Keratinocyte (primary cell): ENCODE results near the gene ABCD3.

Experiments
- CTCF ChIP-seq, 3 experiments: IDR thresholded peaks in 1 of 3; conservative IDR thresholded peaks in 1 of 3; optimal IDR thresholded peaks in 1 of 3; 2 replicates in 2 of 3; 3 replicates in 1 of 3; pipeline versions ENCODE3 to v1.5.1; 2011; ENCODE audit warnings: low read length in 3 of 3, mild to moderate bottlenecking in 3 of 3, moderate library complexity in 2 of 3, control low read depth in 1 of 3, inconsistent platforms in 1 of 3; ENCODE audit not compliant: insufficient read depth in 2 of 3; ENCODE audit errors: extremely low read depth in 1 of 3
- EZH2 ChIP-seq: IDR thresholded peaks from one replicate; pipeline ENCODE4 v1.6.1; 2012; ENCODE audit warnings: inconsistent platforms, mild to moderate bottlenecking, low read length, moderate library complexity

GRCh38 chr1:94428441-94428840, 10.3 kb downstream of the ABCD3 start:
- no peak for TF ChIP-seq CTCF (optimal IDR thresholded peaks at IDR 0.05 in 1 of 3, IDR thresholded peaks at IDR 0.05 in 1 of 3, conservative IDR thresholded peaks at IDR 0.05 in 1 of 3; ENCODE audit: extremely low read depth in 1 of 3, insufficient read depth in 2 of 3, low read length in 3 of 3)
- no peak for TF ChIP-seq EZH2
